GM18868 (cell line): Measurements from ENCODE around the gene MAP2K2.

Experiments
- ATAC-seq: cut with Tn5 transposase; IDR thresholded peaks from one replicate; pipeline ENCODE4 v1.9.1; 2021; ENCODE audit warnings: mild to moderate bottlenecking, moderate library complexity; ENCODE audit not compliant: unreplicated experiment

Gene MAP2K2

DNA sequence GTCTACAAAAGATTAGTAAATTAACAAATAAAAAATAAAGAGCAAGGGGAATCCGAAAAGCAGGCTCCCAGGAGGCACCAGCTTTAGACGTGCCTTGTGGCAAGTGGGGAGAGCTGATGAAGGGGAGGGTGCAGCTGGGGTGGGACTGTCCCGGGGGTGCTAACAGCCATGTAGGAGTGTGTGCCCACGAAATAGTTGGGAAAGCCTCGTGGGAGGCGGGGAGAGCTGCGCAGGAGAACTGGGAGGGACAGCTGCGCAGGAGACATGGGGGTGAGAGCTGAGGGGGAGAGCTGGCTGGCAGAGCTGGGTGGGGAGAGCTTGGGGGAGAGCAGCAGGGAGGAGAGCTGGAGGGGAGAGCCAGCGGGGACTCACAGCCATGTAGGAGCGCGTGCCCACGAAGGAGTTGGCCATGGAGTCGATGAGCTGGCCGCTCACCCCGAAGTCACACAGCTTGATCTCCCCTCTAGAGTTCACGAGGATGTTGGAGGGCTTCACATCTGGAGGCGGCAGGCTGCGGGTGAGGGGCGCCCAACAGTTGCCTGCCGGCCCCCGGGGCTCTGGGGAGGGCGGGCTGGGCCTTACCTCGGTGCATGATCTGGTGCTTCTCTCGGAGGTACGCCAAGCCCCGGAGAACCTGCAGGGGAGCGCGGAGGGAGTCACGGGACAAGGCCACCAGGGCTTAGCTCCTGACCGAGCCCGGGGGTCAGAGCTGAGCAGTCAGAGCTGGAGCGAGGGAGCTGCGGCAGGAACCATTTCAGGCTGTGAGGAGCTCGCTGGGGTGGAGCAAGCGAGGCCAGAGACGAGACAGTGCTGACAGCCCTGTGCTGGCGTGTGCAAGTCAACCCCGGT is 23.1 kb downstream of the MAP2K2 start:
- no peak for ATAC-seq

DNA sequence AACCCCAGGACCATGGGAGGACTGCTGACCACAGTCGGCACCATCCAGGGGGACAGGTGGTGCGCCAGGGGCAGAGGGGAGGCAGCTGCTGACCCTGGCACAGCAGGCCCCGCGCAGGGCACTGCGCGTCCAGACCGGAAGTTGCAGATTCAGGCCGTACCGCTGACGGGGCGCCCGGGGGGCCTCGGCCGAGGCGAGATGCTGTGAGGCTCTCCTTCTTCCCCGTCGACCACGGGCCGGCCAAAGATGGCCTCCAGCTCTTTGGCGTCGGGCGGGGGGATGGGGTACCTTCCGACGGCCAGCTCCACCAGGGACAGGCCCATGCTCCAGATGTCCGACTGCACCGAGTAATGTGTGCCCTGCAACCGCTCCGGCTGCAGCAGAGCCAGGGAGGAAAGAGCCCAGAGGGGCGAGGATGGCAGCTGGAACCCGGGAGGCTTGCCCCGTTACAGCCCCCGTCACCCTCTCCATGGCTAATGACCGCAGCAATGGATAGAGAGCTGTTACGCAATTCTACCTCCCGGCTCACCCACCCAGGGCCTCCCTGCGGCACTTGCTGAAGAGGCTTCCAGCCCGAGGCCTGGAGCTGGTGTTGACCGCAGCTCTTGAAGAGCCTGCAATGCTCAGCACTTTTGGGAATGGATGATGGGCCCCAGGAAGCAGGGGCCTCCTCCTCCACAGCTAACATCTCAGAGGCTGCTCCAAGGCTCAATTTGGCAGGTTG is 24.7 kb downstream of the MAP2K2 start:
- no peak for ATAC-seq

DNA sequence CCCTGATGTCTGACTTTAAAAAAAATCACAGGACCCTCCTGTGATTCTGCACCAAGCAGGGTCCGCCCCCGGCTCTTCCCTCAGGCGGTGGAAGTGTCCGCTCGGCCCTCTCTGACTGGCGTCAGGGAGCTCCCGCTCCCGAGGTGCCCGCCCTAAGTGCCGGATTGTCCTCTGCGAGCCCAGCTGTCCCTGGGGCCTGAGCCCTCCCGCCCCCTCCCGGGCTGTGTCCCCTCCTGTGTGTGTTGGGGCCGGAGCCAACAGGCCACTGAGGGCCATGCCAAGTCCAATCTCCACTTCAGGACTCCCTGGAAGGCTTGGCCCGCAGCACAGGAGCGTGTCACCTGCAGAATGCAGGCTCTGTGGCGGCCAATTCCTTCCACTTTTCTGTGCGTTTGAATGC is 25.4 kb downstream of the MAP2K2 start:
- no peak for ATAC-seq

DNA sequence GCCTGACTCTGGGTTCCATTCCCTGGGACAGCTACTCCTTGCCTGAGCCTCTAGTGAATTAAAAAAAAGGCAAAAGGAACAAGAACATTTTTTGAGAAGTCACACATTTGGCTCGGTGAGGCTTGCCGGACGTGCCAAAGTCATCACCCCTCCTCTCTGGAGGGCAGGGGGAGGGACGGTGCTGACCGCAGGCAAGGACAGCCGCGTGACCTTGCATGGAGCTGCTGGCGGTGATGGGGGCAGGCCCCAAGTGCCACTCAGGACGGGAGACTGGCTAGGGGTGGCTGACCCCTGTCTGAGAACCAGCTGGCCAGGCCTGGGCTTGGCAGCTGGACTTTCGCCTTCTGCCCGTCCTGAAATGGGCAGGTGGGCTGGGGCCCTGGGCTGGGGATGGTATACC is 26.4 kb downstream of the MAP2K2 start:
- no peak for ATAC-seq

GRCh38 chr19:4096049-4096892 is 27.7 kb downstream of the MAP2K2 start:
- ATAC-seq = no peak

- ATAC-seq = no peak
Observed at GRCh38 chr19:4095488-4095844, 28.5 kb downstream of the MAP2K2 start.

GRCh38 chr19:4094761-4095487 is 29.0 kb downstream of the MAP2K2 start:
- no peak for ATAC-seq

- no peak for ATAC-seq
Observed at GRCh38 chr19:4094291-4094690, 29.6 kb downstream of the MAP2K2 start.

DNA sequence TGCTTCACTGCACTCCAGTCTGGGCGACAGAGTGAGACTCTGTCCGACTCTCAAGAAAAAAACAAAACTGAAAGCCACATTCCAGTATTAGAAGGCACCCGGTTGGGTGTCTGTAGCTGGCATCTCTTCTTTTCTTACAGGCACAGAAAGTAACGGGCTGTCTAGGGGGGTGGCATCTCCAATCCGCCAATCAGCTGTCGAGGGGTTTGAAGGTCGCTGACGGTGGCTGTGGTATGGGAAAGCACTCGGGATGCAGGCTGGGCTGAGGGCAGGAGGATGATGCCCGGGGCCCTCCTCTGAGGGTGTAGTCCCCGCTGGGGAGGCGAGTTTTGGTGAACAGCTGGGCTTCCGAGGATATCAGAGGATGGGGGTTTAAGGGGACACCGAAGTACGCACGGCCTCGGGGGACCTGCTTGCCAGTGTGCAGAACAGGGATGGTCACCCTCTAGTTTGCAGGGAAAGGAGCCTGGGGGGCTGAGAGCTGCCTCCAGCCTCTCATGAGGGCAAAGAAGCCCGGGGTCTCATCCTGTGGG is 30.2 kb downstream of the MAP2K2 start:
- ATAC-seq = no peak

GRCh38 chr19:4090356-4091220 is 33.3 kb downstream of the MAP2K2 start:
- ATAC-seq = no peak

GRCh38 chr19:4089946-4090345 is 34.0 kb downstream of the MAP2K2 start:
- ATAC-seq = no peak

GRCh38 chr19:4089400-4089908 is 34.5 kb downstream of the MAP2K2 start:
- no peak for ATAC-seq

- no peak for ATAC-seq
Observed at GRCh38 chr19:4088975-4089374, 34.9 kb downstream of the MAP2K2 start.

- no peak for ATAC-seq
Observed at GRCh38 chr19:4087787-4088679, 35.9 kb downstream of the MAP2K2 start.

- no peak for ATAC-seq
Observed at GRCh38 chr19:4086411-4086867, 37.5 kb downstream of the MAP2K2 start.

DNA sequence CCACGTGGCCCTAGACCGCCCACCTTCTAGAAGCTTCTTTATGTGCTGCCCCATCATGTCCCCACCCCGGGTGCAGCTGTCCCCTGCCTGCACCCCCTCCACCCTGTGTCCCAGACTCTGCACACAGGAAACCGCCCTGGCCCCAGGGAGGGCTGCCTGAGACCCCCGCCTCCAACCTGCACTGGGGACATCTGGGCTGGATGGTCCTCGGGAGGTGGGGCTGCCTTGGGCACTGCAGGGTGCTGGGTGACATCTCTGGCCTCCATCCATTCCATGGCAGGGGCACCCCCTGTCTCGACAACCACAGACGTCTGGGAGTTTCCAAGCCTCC is 39.4 kb downstream of the MAP2K2 start:
- no peak for ATAC-seq

GRCh38 chr19:4083677-4084546 is 40.0 kb downstream of the MAP2K2 start:
- ATAC-seq = no peak
